GM19193 (cell line): Measurements from ENCODE around the gene HACD2.

Experiments
- POLR2A ChIP-seq: IDR thresholded peaks from 4 replicates; pipeline ENCODE4 v1.6.1; 2011; ENCODE audit not compliant: insufficient read depth, insufficient read length; ENCODE audit errors: extremely low read depth

The HACD2 gene

DNA sequence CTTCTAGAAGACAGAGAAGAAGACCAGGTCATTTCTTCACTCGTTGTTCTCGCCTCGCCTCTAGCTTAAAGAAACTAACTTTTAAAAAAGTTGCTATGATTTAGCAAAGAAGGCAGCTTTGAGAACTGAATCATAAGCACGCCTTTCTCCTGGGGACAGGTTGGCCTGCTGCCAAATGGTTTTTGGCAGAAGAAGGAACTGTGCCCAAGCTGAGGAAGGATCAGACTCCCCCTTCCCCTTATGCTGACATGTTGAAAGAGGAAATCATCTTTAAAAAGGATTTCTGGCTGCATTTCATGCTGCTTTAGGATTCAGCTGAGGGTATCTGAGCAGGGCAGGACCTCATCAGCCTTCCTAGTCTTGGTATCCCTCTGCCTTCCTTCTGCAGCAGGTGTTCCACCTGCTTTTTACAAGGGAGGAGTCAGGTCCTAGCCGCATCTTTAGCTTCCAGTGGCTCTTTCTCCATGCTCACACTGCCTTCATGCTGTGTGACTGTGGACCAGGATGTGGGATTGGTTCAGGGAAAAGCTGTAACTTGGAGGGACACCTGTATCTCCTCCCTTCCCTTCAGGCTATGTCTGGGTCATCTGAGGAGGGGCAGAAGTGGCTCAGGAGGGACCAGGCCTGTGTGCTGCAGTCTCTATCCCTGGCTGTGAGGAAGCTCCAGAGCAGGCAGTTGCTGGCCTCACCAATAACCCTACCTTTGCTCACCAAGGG is 34.1 kb upstream of the HACD2 start:
- no peak for TF ChIP-seq POLR2A

DNA sequence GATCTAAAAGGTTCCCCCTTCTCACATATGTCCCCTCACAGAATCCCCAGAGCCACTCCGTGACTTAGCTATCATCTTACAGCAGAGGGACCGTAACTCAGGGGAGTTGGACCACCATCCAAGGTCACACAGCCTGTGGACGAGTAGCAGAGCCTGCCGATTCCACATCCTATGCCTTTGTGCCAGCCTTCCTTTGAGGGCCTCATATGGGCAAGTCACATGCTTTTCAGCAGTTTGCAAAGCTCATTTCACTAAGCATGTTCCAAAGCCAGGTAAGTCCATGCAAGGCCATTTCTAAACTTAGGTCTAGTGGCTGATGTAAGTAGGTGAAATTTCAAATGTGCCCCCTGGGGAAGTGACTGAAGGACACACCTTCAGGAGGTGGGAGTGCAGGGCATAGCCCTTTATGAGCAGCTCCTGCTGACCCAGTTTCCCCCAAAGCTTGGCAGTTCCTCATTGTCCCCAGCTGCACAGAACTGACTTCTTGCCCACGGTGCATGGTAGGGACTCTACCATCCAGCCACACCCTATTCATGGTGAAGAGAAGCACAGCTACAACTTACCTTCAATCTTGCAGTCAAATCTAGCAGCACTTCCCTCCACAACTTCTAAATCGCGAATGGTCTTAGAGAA is 33.3 kb upstream of the HACD2 start:
- TF ChIP-seq POLR2A: no peak

DNA sequence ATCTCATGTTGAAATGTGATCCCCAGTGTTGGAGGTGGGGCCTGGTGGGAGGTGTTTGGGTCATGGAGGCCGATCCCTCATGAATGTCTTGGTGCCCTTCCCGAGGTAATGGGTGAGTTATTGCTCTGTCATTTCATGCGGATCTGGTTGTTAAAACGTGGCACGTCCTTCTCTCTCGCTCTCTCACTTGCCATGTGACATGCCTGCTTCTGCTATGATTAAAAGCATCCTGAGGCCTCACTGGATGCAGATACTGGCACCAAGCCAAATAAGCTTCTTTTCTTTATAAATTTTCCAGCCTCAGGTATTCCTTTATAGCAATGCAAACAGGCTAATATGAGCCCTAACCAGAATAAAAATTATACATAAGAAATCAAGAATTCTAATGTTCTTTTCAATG is 31.7 kb upstream of the HACD2 start:
- no peak for TF ChIP-seq POLR2A

DNA sequence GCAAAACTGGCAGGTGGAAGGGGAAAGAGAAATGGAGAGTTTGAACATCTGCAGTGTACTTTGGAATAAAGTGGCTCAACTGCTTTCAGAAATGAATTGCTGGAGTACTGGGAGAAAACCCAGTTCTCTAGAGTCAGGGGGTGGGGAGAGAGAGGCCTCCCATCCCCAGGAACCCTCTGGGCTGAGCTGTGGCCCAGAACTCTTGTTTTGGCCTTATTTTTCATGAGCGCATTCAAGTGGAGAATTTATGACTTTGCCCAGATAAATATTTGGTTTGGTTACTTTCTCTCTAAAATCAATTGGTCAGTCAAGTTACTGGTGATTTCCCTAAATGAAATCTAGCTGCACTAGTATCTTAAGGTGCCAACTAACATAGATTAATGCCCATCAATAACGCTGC is 28.7 kb upstream of the HACD2 start:
- TF ChIP-seq POLR2A: no peak

DNA sequence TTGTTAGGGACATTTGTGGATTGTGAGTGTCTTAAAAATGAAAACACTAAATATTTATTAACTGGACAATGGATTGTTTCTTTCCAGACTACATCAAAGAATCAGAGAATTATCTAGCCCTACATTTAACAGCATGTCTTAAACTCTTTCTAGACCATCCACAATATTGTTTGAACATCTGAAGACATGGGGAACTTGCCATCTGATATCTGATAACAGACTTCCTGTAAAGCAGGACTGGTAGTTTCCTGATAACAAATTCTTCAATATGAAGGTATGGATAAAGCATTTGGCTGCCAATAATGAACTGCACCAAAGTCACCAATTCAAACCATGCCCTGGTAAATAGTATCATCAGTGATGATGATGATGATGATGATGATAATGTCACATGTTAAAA is 26.2 kb upstream of the HACD2 start:
- TF ChIP-seq POLR2A: no peak

DNA sequence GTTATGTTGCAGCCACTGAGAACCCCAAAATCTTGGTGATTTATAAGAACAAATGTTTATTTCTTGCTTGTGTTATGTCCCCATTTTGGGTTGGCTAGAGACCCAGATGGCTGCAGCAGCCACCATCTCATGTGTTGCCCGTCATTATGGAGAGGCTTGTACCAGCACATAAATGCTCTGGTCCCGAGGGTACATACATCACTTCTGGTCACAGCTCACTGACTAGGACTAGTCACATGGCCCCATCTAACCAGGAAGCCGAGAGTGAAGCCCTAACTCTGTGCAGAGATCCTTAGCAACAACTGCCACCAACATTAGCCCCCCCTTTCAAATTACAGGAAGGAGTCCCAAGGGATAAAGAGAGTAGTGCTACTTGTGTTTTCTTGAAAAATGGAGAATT is 25.5 kb upstream of the HACD2 start:
- TF ChIP-seq POLR2A: no peak

DNA sequence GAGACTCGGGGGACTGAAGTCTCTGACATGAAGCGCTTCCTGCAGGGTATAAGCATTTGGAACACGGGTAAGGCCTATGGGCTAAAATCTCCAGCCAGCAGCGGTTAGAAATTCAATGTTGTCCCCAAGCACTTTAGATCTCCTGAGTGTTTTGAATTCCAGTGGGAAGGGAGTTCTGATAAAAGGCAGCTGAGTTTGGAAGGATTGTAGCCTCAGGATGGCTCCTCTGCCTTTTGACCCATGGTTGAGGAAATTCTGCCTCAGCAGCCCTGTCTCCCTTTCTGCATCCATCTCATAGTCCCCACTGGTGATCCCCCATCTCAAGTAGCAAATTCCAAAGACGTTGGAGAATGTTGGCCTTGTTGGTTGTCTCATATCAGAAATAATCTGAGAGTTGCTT is 24.2 kb upstream of the HACD2 start:
- TF ChIP-seq POLR2A: no peak

DNA sequence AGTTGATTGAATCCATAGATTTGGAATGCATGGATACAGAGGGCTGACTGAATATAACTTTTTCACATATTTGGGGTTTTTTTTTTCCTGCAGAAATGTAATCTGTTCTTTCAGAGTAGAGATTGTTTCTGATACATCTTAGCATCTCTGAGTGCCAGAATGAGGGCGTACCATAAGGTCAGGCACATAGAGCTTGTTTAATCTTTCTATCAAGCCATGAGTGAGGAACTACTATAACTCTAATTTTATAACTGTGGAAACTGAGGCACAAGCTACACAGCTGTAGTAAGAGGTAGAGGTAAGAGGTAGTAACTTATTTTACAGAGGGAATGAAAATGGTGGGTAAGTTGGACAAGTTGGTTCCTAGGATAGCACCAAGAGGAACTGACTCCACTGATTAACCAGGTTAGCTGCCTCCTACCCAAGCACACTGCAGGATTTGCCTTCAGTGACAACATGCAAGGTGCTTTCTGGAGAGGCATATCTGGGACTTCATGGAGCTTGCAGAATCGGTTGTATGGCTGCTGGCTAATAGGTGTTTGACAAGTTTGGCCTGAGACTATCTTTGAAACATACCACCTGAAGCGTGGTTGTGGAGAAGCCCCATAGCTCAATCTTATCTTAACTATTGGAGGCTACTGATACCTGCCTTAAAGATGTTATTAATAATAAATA is 23.5 kb upstream of the HACD2 start:
- TF ChIP-seq POLR2A: no peak

DNA sequence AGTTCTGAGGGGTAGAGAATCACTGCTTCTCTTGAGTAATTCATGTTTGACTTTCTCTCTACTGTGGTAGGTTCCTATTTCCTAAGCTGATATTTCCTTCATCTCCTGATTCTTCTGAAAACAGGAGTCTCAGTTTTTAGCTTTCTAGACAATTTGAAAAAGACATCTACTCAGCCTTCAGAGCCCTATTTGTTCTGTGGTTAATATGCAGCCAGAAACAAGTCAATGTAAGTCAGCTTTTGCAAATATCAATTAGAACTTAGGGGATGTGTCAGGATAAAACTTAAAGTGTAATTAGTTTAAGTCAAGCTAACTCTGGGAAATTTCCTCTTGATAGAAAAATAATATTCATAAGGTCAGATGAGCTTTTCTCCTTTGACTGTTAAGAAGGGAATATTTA is 21.7 kb upstream of the HACD2 start:
- TF ChIP-seq POLR2A: no peak

DNA sequence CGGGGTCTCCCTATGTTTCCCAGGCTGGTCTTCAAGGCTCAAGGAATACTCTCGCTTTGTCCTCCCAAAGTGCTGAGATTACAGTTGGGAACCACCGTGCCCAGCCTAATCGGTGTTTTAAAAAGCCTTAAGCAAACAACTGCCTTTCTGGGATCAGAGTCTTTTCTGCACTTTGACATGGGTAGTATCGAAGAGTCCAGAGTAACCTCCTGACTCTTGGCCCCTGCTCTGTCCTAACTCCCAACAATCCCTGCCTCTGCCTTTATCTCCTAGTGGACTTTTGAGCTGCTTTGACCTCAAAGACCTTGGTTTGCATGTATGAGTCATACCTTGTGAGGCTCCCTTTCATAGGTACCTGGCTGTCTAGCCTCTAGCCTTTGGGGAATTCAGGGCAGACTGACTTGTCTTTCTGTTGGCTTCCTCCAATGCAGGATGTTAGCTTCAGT is 21.0 kb upstream of the HACD2 start:
- TF ChIP-seq POLR2A: no peak

DNA sequence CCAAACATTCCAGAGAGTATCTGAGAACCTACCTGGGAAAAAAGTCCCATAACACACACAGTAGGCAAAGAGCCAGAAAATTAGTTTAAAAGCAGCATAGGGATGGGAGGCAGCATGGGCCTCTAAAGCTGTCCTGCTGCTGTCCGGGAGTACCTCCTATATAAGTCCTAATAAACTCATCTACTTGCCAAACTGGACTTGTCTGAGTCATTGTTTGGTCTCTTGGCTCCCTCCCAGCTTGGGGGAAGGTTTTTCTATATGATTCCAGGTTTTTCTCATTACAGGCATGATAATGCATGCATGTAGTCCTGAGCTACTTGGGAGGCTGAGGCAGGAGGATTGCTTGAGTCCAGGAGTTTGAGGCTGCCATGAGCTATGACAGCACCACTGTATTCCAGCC is 17.5 kb upstream of the HACD2 start:
- no peak for TF ChIP-seq POLR2A

DNA sequence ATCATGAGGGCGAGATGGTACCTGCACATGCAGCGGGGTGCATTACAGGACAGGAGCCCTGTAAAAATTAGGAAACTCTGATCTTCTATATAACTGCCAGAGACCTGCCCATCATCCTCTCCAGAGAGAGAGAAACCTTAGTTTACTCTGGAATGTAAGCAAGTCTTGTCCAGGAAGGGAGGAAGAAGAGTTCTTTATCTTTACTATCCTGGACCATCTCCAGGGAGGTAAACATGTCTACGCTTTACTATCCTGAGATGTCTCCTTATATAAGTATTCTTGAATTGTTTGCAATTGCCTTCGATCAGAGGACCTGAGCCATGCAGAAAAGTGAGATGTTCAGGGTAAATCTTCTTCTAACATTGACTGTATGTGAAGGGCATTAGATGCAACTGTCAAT is 12.7 kb upstream of the HACD2 start:
- TF ChIP-seq POLR2A: no peak

DNA sequence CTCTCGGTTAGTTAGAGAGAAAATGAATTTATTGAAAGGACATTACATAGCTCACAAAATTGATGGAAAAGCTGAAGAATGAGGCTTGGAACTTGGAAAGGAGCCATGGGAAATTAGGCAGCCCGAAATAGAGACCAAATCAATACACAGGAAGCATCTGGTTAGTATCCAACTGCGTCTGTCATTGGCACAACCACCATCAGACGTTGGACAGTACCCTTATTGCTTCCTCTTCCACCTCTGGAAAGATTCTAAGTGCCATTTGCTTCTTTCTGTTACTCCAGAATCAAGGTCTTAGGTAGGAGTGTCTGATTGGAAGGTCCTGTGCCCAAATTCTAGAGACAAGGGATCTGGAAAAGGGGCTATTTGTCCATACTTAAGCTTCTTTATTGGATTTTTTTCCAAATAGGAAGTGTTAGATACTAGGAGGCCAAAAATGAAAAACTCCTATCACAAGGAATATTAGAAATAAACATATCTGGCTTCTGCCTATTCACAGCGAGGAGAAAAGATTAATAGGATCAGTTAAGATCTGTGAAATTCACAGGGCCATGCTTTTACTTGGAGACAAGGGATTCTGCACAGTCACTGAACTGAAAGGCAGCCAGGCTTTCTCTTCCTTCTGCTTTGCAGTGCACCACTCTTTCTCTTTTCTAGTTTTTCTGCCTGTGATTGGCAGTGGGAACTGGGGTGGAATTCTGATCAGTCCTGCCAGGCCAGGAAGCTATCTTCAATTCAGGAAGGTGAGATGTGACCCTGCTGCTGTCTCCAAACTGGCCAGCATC is 10.7 kb upstream of the HACD2 start:
- TF ChIP-seq POLR2A: no peak

DNA sequence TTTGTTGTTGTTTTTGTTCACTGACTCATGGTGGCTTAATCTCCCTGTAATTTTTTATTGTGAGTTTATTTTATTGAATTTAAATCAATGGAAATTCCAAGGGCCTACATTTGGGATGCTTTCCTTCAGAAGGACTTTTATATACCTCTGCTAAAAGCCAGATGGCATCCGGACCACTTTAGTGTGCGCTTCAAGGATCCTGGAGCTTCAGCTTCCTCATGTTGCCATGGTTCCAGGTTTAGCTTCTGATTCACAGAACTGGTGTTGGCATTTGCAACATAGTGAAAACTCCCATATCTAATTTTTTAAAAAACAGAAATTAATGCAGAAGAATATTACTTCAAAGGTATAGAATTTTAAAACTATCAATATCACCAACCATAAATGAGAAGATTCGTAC is 8.5 kb upstream of the HACD2 start:
- TF ChIP-seq POLR2A: no peak

DNA sequence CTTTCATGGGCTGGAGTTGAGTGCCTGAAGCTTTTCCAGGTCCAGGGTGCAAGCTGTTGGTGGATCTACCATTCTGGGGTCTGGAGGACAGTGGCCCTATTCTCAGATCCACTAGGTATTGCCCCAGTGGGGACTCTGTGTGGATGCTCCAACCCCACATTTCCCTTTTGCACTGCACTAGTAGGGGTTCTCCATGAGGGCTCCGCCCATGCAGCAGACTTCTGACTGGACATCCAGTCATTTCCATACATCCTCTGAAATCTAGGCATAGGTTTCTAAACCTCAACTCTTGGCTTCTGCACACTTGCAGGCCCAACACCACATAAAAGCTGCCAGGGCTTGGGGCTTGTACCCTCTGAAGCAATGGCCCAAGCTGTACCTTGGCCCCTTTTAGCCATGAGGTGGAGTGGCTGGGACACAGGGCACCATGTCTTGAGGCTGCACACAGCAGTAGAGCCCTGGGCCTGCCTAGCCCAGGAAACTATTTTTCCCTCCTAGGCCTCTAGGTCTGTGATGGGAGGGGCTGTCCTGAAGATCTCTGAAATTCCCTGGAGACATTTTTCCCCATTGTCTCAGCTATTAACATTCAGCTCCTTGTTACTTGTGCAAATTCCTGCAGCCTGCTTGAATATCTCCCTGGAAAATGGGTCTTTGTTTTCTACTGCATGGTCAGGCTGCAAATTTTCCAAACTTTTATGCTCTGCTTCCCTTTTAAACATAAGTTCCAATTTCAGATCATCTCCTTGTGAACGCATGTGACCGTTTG is 6.0 kb upstream of the HACD2 start:
- no peak for TF ChIP-seq POLR2A

DNA sequence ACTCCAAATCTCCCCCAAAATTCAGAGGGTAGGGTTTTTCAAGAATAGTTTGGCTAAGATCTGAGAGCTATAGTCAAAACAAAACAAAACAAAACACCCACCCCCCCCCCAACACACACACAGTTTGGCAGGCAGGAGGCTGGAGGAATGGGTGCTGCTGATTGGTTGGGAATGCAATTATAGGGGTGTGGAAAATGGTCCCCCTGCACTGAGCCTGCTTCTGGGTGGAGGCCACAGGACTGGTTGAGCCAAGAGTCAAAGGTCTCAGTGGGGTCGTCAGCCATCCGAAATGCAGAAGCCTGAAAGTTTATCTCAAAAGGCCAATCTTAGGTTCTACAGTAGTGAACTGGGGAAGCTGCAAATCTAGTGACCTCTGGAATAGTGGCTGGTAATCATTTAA is 2.5 kb upstream of the HACD2 start:
- no peak for TF ChIP-seq POLR2A

DNA sequence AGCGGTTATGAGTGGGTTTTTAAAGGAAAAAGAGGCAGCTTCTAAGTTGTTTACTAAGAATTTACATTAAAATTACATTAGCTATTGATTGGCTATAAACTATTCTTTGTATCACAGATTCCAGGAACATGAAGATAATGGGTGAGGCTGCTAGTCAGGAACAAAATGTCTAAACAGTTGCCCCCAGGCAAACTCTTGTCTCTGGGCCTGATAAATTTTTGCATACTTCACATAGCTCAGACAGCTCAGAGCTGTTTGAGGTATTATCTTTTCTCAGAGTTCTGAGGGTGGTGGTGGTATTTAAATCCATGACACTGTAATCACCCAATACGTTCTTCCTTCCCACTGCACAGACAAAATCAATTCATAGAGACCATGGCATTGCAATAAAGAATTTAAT is 2.1 kb upstream of the HACD2 start:
- no peak for TF ChIP-seq POLR2A
